Skin of body (tissue), 2 donors: ENCODE results near the gene CA5A. TPM values are rescaled to one million over a fixed set of nuclear protein-coding genes. Genes with fewer than 3 reads are reported as not detected.
A peak's percentile ranks its signal among the peaks of the same experiment; 100 is the strongest.
"Not testable (repeated sequence)": the region's sequence is repeated elsewhere in the genome, so short reads cannot be mapped to it uniquely, and the experiment has no call there.

Experiments used
- DNase-seq: peaks from one replicate; lab custom pipeline; 2025; lab: John Stamatoyannopoulos, UW
- total RNA-seq: library from RNA; depleted of rRNA; stranded (reverse); fragments of >200 nt; gene quantifications from one replicate; pipeline ENCODE4 v1.2.3, GENCODE V29; 2014

CA5A gene
- total RNA-seq, 1 donor from 2014 or later = not detected

DNA sequence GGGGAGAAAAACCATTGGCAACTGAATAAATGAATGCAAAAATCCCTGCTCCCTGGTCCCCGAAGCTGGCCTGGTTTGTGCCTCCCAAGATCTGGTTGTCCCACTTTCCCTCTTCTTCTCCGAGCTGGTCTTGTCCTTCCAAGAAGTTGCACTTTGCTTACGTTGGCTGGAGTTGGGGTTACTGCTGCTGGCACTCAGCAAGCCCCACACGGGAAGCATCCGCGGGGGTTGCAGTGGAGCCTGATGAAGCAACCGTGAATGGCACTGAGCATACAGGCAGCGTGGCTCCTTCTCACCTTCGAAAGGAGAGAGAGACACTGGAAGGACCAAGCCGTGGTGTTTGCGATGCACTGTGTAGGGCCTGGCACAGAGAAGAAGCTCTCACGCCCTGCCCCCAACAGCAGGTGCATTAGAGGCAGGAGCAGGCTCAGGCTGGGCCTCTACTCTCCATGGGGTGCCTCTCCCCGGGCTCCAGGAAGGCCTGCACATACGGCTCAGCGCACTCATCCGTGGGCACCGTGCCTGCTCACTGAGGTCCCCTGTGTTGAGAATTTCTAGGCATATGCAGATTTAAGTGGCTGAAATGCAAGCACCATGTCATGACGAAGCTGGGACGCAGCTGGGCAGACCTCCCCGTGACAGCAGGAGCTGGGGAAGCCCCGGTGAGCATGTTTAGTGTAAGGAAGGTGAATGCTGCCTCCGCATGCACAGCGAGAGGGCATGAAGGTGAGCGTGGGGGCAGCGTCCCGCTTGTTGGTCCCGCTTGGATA, 12.1 kb downstream of the CA5A start:
- DNase-seq = no peak

DNA sequence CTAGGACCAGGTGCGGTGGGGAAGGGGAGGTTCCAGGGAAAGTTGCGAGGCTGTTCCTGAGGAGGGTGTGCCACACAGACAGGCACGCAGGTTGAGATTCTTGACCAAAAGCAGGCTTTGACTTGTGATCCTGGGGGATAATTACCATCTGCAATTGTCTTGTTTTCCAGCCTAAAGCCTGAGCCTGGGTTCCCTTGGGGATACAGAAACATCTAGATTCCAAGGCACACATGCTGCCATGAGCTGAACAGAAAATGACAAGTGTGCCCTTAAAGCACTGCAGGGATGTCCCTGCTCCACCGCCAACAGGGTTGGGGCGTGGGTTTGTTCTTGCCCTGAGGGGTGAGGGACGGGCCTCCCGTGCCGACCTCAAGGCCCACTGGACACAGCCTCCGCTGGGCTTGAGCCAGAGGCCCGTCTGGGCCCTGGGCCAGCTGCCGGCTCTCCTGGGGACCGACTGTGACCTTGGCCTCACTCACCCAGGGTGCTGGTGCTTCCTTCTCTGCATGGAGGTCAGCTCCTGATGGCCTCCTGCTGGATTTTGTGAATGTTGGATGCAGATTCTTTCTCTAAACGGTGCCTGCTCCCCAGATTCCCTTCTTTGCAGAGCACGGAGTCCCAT, 14.0 kb downstream of the CA5A start:
- DNase-seq = peak; percentile 6

- DNase-seq = no peak
Measured at GRCh38 chr16:87921236-87921773, 15.0 kb downstream of the CA5A start.

DNA sequence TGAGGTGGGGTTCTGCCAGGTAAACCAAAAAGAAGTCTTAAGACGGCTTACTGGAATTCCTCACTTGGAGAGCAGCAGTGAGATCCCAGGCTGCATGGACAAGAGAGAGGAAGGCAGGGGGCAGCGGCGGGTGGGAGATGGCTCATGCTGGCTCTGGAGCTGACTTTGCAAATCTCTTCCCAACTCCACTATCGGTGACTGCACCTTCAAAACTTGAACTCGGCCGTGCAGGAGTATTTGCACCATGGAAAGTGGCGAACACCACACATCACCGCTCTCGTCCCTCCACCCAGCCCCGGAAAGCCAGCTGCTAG, 16.7 kb downstream of the CA5A start:
- DNase-seq = no peak

DNA sequence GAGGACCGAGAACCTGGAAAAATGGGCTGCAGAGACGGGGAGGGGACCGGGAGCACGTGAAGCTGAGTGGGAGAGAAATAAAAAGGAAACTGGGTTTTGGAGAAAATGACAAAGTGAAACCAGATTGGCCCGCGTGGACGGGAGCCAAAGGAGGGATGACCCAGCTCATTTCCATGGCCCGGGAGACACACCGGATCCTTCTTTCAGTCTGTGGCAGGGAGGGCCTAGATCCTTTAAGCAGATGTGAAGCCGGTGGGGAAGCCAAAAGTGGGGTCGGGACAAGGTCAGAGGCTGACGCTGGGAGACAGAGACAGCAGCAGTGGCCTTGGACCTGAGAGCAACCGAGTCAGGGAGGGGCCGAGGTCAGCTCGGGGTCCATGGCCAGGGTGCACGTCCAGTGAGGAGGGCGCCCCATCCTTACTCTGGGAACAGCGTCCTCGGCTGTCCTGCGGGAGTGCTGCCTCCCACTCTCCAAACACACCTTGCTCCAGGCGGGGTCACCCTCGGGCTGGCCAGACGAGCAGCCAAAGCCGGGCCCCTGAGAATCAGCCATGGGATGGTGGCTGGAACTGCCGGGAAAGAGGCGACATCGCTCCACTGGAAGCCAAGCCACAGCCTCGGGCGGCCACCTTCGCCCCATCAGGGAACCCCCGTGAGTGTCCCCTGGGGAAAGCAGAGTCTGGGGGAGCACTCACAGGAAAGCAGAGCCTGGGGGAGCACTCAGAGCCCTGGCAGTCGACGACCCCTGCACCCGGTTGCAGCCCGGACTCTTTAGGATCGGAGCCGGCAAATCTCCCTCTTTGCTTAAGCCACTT, 17.3 kb downstream of the CA5A start:
- peak; percentile 69 for DNase-seq

GRCh38 chr16:87918338-87918737, 18.0 kb downstream of the CA5A start:
- DNase-seq = no peak

DNA sequence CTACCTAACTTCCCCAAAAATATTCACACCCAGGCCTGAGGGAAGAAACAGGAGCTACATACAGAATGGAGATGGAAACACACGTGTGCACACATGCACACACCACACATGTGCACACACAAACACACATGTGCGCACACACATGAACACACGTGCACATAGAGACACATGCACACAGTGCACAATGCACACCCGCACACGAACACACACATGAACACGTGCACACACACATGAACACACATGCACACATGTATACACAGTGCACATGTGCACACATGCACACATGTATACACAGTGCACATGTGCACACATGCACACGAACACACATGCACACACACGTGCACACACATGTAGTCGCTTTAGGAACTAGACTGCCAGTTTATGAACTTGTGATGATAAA, 18.8 kb downstream of the CA5A start:
- DNase-seq = no peak

GRCh38 chr16:87914812-87915211, 21.5 kb downstream of the CA5A start:
- DNase-seq = no peak

- not testable (repeated sequence) for DNase-seq
Measured at GRCh38 chr16:87914021-87914725, 22.2 kb downstream of the CA5A start.

DNA sequence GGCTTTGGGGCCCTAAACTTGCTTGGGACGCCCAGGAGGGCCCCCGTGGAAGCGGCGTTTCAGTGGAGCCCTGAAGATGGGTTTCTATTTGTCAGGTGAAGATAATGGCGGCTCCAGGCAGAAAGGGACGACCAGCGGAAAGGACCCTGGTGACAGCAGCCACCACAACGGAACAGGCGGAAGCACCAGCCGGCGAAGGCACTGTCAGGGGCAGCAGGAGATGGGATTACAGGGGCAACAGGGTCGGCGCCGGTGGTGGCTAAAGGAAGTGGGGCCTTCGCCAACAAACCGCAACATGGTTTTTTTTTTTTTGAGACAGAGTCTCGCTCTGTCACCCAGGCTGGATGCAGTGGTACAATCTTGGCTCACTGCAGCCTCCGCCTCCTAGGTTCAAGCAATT, 23.6 kb downstream of the CA5A start:
- not testable (repeated sequence) for DNase-seq

- peak; percentile 64 for DNase-seq
Measured at GRCh38 chr16:87911106-87911763, 25.1 kb downstream of the CA5A start.

GRCh38 chr16:87909203-87909935, 27.0 kb downstream of the CA5A start:
- peak; percentile 7 for DNase-seq

DNA sequence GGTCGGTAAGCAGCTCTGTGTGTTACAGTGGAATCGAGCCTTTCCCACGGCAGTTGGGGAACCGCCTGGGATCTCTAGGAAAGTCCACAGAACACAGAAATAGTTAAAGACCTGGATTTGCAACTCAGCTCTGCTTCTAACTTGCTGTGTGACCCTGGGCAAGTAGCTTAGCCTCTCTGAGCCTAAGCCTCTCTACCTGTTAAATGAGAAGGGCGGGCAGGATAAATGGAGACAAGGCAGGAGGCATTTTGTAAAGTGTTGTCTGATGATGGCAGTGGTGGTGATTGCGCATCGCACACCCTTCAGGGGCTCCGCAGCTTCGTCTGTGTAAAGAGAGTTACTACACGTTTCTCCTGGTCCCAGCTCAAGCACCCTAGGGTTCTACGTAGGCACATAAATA, 28.2 kb downstream of the CA5A start:
- not testable (repeated sequence) for DNase-seq

GRCh38 chr16:87905521-87905920, 30.8 kb downstream of the CA5A start:
- DNase-seq = not testable (repeated sequence)

DNA sequence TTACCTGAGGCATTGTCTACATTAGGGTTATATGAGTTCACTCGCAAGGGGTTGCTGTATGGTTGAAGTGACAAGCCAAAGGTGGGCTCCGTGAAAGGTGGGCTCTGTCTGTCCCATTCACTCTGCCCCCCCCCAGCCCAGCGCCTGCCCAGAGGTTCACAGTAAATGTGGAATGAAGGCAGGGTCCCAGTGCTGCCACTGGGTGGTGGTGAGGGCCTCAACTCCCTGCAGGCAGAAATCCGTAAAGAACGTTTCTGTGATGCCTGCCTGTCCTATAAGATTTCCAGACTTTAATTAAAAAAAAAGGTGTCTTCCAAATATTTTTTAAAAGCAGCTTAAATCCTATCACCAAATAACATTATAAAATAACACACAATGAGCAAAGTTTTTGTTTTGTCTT, 31.4 kb downstream of the CA5A start:
- not testable (repeated sequence) for DNase-seq

GRCh38 chr16:87900489-87900888, 35.8 kb downstream of the CA5A start:
- DNase-seq = not testable (repeated sequence)

DNA sequence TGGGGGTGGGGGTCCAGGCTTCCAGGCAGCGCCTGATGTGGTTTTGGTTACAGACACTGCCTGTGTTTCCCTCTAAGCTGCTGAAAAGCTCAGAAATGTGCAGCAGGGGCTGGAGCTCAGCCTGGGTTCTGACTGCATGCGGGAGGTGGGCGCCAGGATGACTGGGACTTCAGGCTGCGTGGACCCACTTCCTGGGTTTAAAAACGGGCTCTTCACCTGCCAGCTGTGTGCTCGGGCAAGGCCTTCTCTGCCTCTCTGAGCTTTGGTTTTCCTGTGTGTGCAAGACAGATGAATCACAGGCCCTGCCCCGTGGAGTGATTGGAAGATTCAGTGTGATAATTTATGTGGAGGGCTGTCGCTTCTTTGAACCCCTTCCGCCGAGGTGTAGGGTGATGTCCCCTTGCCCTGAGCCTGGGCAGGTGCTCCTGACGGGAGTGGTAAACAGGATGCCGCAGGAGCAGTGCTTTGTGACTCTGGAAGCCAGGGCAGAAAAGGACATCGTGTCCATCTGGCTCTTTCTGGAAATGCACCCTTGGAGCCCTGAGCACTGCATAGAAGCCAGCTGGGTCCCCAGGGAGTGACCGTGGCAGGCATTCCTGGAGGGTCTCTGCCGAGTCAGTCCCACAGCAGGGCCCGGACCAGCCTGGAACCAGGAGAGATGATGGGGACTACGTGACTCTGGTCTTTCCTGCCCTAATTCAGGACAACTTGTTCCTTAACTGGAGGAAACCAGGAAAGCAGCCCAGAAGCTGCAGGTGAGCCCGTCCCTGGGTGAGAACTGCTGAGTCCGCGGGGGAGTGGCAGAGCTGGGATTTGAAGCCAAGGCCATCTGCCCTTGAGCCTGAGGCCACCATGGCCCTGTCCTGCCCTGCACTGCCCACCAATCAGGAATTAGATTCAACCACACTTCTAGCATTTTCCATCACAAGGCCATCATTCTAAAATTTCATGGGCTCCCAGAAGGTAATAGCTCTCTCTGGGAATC, 38.5 kb downstream of the CA5A start:
- no peak for DNase-seq

GRCh38 chr16:87896924-87897520, 39.3 kb downstream of the CA5A start:
- DNase-seq = not testable (repeated sequence)
